ENCODE measurements around the gene FYN. TPM values are rescaled to one million over a fixed set of nuclear protein-coding genes. Genes with fewer than 3 reads are reported as not detected.

Gene FYN
- total and polyA plus RNA-seq, 2 of the 13 experiments (the other 11 are each of a cell fraction or from before 2014, with no cell fraction given), result 15.5 to 24.6 TPM

GRCh38 chr6:111644893-111645430 is 228.3 kb downstream of the FYN start (continued):
- TF ChIP-seq ELF3 (CRISPR knock-in tag; IDR thresholded peaks at IDR 0.05) (no peak), ZBTB25 (CRISPR knock-in tag; IDR thresholded peaks at IDR 0.05) (no peak), MTF2 (CRISPR knock-in tag; IDR thresholded peaks at IDR 0.05; ENCODE audit: borderline replicate concordance) (no peak), ZNF646 (CRISPR knock-in tag; IDR thresholded peaks at IDR 0.05) (no peak), NR3C1 (CRISPR knock-in tag; IDR thresholded peaks at IDR 0.05) (no peak), ZNF574 (CRISPR knock-in tag; IDR thresholded peaks at IDR 0.05) (peak; percentile 41), ARNTL (CRISPR knock-in tag; IDR thresholded peaks at IDR 0.05) (no peak), CTCF (CRISPR knock-in tag; IDR thresholded peaks at IDR 0.05) (peak; percentile 43), ZHX1 (CRISPR knock-in tag; IDR thresholded peaks at IDR 0.05; ENCODE audit: low read depth) (no peak), ZNF326 (CRISPR knock-in tag; IDR thresholded peaks at IDR 0.05; ENCODE audit: borderline replicate concordance) (no peak), ZNF569 (CRISPR knock-in tag; IDR thresholded peaks at IDR 0.05; ENCODE audit: borderline replicate concordance) (no peak)

Measured in HepG2 (cell line).